HepG2 (cell line): ENCODE data around the gene MED12L. TPM values are rescaled to one million over a fixed set of nuclear protein-coding genes. Genes with fewer than 3 reads are reported as not detected.

Experiments used
- BCL3 ChIP-seq: sonication (generic); formaldehyde crosslinking; IDR thresholded peaks from 2 replicates; pipeline ENCODE4 v1.5.1; 2020; ENCODE audit warnings: mild to moderate bottlenecking, missing genetic modification reagents, moderate library complexity
- CCAR2 ChIP-seq: fragments of 200-400 bp; formaldehyde crosslinking; optimal IDR thresholded peaks from 2 replicates; pipeline ENCODE3; 2018; ENCODE audit warnings: low read depth, mild to moderate bottlenecking, low read length, moderate library complexity
- FOSL2 ChIP-seq: sonication (generic); formaldehyde crosslinking; IDR thresholded peaks from 2 replicates; pipeline ENCODE4 v1.4.0; 2020; ENCODE audit warnings: missing genetic modification reagents
- HDAC6 ChIP-seq: fragments of 200-600 bp; sonication (generic); IDR thresholded peaks from 2 replicates; pipeline ENCODE4 v1.7.0; 2017; ENCODE audit warnings: mild to moderate bottlenecking, antibody characterized with exemption, low read length, low read depth
- JARID2 ChIP-seq: sonication (generic); formaldehyde crosslinking; IDR thresholded peaks from 2 replicates; pipeline ENCODE4 v1.8.1; 2023; ENCODE audit warnings: missing genetic modification reagents, inconsistent platforms; ENCODE audit not compliant: insufficient replicate concordance
- KAT8 ChIP-seq: IDR thresholded peaks from 2 replicates; pipeline ENCODE4 v1.6.1; 2016; ENCODE audit warnings: missing genetic modification reagents, missing compliant biosample characterization
- MED1 ChIP-seq: sonication (generic); formaldehyde crosslinking; IDR thresholded peaks from 2 replicates; pipeline ENCODE4 v1.4.0; 2020; ENCODE audit warnings: missing genetic modification reagents
- MYNN ChIP-seq: sonication (generic); formaldehyde crosslinking; IDR thresholded peaks from 2 replicates; pipeline ENCODE4 v1.4.0; 2020; ENCODE audit warnings: mild to moderate bottlenecking, low read depth, missing genetic modification reagents
- NR2F1 ChIP-seq, 2 experiments: fragments of 450-650 bp in 1 of 2; formaldehyde crosslinking in 1 of 2; IDR thresholded peaks; 2 replicates each; pipeline versions ENCODE4 v1.5.0 to v1.6.1; 2016 to 2020; ENCODE audit warnings: mild to moderate bottlenecking in 1 of 2, missing compliant biosample characterization in 1 of 2, missing genetic modification reagents in 1 of 2, moderate library complexity in 1 of 2
- PHF8 ChIP-seq: sonication (generic); formaldehyde crosslinking; IDR thresholded peaks from 2 replicates; pipeline ENCODE4 v1.5.0; 2020; ENCODE audit warnings: missing genetic modification reagents
- POLR2AphosphoS5 ChIP-seq: IDR thresholded peaks from 2 replicates; pipeline ENCODE4 v1.6.1; 2012; ENCODE audit warnings: low read depth, low read length
- SMARCE1 ChIP-seq: fragments of 450-650 bp; IDR thresholded peaks from 2 replicates; pipeline ENCODE4 v1.6.1; 2017; ENCODE audit warnings: borderline replicate concordance
- ZBTB3 ChIP-seq: sonication (generic); formaldehyde crosslinking; IDR thresholded peaks from 2 replicates; pipeline ENCODE4 v1.4.0; 2020; ENCODE audit warnings: low read depth, mild to moderate bottlenecking, moderate library complexity, missing genetic modification reagents, borderline replicate concordance
- ZFX ChIP-seq: sonication (generic); formaldehyde crosslinking; IDR thresholded peaks from 2 replicates; pipeline ENCODE4 v1.4.0; 2020; ENCODE audit warnings: mild to moderate bottlenecking, low read depth, missing genetic modification reagents, moderate library complexity
- ZMYM4 ChIP-seq: sonication (generic); formaldehyde crosslinking; IDR thresholded peaks from 2 replicates; pipeline ENCODE4 v1.8.1; 2023; ENCODE audit warnings: mild to moderate bottlenecking, missing genetic modification reagents
- ZNF101 ChIP-seq: sonication (generic); formaldehyde crosslinking; IDR thresholded peaks from 2 replicates; pipeline ENCODE4 v1.4.0; 2020; ENCODE audit warnings: mild to moderate bottlenecking, low read depth, missing genetic modification reagents, borderline replicate concordance
- ZNF331 ChIP-seq: sonication (generic); formaldehyde crosslinking; IDR thresholded peaks from 2 replicates; pipeline ENCODE4 v1.4.0; 2020; ENCODE audit warnings: missing genetic modification reagents
- ZNF567 ChIP-seq: sonication (generic); formaldehyde crosslinking; IDR thresholded peaks from 2 replicates; pipeline ENCODE4 v1.8.1; 2023; ENCODE audit warnings: mild to moderate bottlenecking, missing genetic modification reagents, borderline replicate concordance
- ZNF788 ChIP-seq: sonication (generic); formaldehyde crosslinking; IDR thresholded peaks from 2 replicates; pipeline ENCODE4 v1.5.0; 2020; ENCODE audit warnings: mild to moderate bottlenecking, missing genetic modification reagents, borderline replicate concordance
- ZSCAN20 ChIP-seq: sonication (generic); formaldehyde crosslinking; IDR thresholded peaks from 2 replicates; pipeline ENCODE4 v1.4.0; 2020; ENCODE audit warnings: missing genetic modification reagents, mild to moderate bottlenecking, borderline replicate concordance
- polyA plus RNA-seq, 8 experiments: library from polyadenylated mRNA; depleted of rRNA in 3 of 8; stranded (reverse) in 7 of 8; unstranded in 1 of 8; fragments of >200 nt; fragmentation: Illumina TruSeq in 4 of 8; extraction: Trizol in 4 of 8; gene quantifications; 2 replicates each; pipeline versions ENCODE4 v1.2.1 to v1.2.3, GENCODE V29; 2011 to 2016; ENCODE audit warnings: low read depth in 4 of 8, missing spikeins in 1 of 8, mixed read lengths in 1 of 8; ENCODE audit not compliant: insufficient read depth in 1 of 8
- total RNA-seq, 5 experiments: library from RNA; depleted of rRNA; stranded (reverse); fragments of >200 nt; fragmentation: Illumina TruSeq; extraction: Trizol; gene quantifications; 2 replicates each; pipeline ENCODE4 v1.2.3, GENCODE V29; 2016; ENCODE audit warnings: low read depth in 1 of 5
- TF ChIP-seq, protein P1 (sequence below): sonication (generic); formaldehyde crosslinking; IDR thresholded peaks from 2 replicates; pipeline ENCODE4 v1.4.0; 2020; ENCODE audit warnings: mild to moderate bottlenecking, missing genetic modification reagents, borderline replicate concordance
- TF ChIP-seq, protein P2 (sequence below): sonication (generic); formaldehyde crosslinking; conservative IDR thresholded peaks from 2 replicates; pipeline ENCODE4 v1.4.0; 2020; ENCODE audit warnings: missing genetic modification reagents

MED12L gene
- total and polyA plus RNA-seq, 2 of the 13 experiments (the other 11 are each of a cell fraction or from before 2014, with no cell fraction given), result 0.07 to 0.64 TPM

- TF ChIP-seq, protein P1, sequence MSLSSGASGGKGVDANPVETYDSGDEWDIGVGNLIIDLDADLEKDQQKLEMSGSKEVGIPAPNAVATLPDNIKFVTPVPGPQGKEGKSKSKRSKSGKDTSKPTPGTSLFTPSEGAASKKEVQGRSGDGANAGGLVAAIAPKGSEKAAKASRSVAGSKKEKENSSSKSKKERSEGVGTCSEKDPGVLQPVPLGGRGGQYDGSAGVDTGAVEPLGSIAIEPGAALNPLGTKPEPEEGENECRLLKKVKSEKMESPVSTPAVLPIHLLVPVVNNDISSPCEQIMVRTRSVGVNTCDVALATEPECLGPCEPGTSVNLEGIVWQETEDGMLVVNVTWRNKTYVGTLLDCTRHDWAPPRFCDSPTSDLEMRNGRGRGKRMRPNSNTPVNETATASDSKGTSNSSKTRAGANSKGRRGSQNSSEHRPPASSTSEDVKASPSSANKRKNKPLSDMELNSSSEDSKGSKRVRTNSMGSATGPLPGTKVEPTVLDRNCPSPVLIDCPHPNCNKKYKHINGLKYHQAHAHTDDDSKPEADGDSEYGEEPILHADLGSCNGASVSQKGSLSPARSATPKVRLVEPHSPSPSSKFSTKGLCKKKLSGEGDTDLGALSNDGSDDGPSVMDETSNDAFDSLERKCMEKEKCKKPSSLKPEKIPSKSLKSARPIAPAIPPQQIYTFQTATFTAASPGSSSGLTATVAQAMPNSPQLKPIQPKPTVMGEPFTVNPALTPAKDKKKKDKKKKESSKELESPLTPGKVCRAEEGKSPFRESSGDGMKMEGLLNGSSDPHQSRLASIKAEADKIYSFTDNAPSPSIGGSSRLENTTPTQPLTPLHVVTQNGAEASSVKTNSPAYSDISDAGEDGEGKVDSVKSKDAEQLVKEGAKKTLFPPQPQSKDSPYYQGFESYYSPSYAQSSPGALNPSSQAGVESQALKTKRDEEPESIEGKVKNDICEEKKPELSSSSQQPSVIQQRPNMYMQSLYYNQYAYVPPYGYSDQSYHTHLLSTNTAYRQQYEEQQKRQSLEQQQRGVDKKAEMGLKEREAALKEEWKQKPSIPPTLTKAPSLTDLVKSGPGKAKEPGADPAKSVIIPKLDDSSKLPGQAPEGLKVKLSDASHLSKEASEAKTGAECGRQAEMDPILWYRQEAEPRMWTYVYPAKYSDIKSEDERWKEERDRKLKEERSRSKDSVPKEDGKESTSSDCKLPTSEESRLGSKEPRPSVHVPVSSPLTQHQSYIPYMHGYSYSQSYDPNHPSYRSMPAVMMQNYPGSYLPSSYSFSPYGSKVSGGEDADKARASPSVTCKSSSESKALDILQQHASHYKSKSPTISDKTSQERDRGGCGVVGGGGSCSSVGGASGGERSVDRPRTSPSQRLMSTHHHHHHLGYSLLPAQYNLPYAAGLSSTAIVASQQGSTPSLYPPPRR, result no peak
- peak; percentile 20; the same call in 1 of the 2 replicates for TF ChIP-seq FOSL2 (CRISPR knock-in tag)
- no peak for TF ChIP-seq ZNF331 (CRISPR knock-in tag)
- TF ChIP-seq ZMYM4 (CRISPR knock-in tag), result no peak
- no peak for TF ChIP-seq ZNF101
- TF ChIP-seq ZNF567 (CRISPR knock-in tag), result no peak
- no peak for TF ChIP-seq ZSCAN20 (CRISPR knock-in tag)
- no peak for TF ChIP-seq HDAC6
- TF ChIP-seq, protein P2, sequence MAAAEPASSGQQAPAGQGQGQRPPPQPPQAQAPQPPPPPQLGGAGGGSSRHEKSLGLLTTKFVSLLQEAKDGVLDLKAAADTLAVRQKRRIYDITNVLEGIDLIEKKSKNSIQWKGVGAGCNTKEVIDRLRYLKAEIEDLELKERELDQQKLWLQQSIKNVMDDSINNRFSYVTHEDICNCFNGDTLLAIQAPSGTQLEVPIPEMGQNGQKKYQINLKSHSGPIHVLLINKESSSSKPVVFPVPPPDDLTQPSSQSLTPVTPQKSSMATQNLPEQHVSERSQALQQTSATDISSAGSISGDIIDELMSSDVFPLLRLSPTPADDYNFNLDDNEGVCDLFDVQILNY (CRISPR knock-in tag), result no peak
- no peak for TF ChIP-seq NR2F1 (CRISPR knock-in tag; IDR thresholded peaks at IDR 0.05)
- TF ChIP-seq CCAR2, result no peak
- 0 out of 2 replicates have a peak, but pooled peaks have one; percentile 25 for TF ChIP-seq MED1 (CRISPR knock-in tag)
- TF ChIP-seq POLR2AphosphoS5, result no peak
- no peak for TF ChIP-seq JARID2 (CRISPR knock-in tag)
- TF ChIP-seq ZFX (CRISPR knock-in tag), result peak; percentile 43
- no peak for TF ChIP-seq SMARCE1
- TF ChIP-seq ZNF788 (CRISPR knock-in tag), result no peak
- no peak for TF ChIP-seq PHF8 (CRISPR knock-in tag)
- TF ChIP-seq KAT8 (CRISPR knock-in tag), result no peak
- no peak for TF ChIP-seq MYNN
- TF ChIP-seq BCL3 (CRISPR knock-in tag), result no peak
- TF ChIP-seq ZBTB3 (CRISPR knock-in tag), result no peak
These were observed 111.8 kb downstream of the MED12L start (continued) for GRCh38 chr3:151197228-151197627.
